GM21515 (cell line): ENCODE data around the gene QTRT2.

Experiments
- ATAC-seq: cut with Tn5 transposase; IDR thresholded peaks from one replicate; pipeline ENCODE4 v1.9.1; 2021; ENCODE audit not compliant: unreplicated experiment

QTRT2 gene

DNA sequence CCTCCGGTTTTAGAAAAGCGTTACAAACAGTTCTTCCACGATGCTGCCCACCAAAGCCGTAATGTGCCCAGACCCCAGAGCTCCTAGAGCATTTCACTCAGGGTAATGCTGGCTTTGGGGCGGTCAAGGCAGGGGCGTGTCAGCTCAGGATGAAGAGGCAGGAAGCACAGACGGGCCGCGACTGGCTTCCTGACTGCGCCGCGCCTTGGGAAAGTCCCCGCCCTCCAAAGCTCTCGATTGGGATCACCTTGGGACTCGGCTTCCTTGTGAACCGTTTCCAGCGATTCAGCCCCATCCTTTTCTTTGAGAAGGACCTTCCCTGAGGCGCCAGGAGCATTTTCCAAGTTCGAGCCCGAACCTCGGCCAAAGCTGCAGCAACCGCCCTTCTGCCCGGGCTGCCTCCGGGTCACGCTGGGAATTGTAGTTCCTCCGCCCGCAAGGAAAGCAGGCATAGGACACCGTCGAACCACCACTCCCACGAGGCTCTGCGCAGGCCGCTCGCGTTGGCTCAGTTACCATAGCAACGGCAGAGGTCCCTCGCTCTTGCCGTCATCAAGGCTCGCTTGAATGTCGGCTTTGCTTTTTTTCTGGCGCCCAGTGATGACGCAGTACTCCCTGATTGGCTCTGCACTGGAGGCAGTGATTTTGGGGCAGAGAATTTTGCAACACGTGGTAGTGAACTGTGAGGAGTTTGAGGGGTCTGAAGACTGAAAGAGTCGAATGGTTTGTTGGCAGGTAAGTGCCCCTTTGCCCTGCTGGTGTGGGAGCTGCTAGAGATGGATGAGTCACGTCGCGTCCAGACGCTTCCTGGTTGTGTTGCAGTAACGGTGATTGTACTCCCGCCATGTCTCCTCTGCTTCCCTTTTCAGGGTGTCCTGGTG is at the start of gene QTRT2, which contains the start of gene CCDC191:
QTRT2 (plus strand) TSS at position 608 of the 881 bp plus-strand sequence. CDS start 8,521 bp downstream, outside the sequence.
CCDC191 (minus strand) TSS at position 397 of the 881 bp plus-strand sequence; CDS start at position 337, 60 bp downstream.
- peak; percentile 98 for ATAC-seq

DNA sequence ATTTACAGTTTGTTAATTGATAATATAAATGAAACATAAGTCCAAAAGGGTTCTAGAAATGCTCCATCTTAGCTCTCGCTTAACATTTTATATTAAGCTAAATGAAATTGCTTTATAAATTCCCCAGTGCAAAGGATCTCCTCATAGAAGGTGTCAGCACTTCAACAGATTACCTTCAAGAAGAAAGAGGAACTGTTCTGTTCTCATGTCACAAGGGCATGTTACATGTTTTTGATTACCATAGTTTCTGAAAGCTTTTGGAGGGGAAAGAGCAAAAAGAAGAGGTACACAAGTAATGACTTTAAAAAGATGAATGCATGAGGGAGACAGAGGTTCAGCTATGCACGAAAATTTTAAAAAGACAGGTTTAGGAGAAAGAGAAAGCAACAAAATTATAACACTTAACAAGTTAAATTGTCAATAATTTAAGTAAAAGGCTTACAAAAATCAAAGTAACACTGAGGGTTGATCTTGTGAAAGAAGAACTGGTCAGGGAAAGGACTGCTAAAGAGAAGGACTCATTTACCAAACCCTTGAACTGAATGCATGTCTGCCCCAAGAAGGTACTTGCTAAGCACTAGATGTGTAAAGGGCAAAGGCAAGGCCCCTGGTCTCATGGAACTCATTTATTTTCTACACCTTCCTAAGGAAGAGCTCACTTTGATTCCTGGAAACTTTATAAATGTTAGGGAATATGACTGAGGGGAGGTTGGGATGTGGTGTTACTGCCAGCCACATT is 45.3 kb upstream of the QTRT2 start:
- ATAC-seq, result peak; percentile 74

DNA sequence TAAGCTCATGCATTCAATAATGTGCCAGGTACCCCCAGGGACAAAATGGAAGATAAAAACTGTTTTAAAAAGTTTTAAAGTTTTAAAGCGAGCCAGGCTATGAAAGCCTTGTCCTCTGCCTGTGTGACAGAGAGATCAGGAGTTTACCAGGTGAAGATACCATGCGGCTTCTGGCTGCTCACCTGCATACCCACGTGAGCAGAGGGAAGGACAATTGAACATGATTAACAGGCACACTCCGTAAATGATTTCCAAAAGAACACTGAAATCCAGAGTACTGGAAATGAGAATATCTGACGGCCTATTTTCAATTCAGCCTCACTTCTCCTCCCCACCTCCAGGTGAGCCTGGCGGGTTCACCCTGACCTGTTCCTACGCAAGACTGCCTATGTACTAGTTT is 42.3 kb upstream of the QTRT2 start:
- no peak for ATAC-seq

DNA sequence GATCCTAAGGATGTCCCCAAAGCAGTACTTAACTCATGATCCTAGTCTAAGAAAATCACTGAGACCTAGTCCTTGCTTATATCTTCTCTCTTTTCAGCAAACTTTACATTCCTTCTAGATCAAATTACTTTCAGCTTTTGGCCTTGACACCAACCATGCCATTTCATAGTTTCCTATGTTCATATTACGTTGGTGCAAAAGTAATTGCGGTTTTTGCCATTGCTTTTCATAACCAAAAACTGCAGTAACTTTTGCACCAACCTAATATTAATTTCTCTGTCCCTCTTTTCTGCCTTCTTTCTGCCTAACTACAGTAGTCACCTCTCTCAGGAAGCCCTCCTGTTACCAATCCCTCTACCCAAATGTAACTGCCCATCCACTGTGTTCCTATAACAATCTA is 37.1 kb upstream of the QTRT2 start:
- ATAC-seq, result no peak

DNA sequence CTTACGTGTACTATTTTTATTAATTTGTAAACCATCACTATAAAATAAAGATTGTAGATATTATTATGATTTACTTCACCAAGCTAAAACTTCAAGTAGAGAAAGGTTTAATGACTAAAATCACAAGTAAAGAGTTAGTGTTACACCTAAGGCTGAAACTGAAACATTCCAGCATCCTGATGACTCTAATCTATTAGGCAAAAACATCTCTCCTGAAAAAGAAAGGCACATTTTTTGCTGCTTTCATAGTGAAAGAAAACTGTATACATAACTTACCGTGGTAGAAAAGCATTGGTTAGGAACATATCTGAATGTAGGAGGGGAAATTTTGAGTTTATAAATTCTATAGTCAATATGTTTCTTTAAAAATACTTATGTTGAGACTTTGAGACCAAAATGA is 35.6 kb upstream of the QTRT2 start:
- ATAC-seq, result no peak

DNA sequence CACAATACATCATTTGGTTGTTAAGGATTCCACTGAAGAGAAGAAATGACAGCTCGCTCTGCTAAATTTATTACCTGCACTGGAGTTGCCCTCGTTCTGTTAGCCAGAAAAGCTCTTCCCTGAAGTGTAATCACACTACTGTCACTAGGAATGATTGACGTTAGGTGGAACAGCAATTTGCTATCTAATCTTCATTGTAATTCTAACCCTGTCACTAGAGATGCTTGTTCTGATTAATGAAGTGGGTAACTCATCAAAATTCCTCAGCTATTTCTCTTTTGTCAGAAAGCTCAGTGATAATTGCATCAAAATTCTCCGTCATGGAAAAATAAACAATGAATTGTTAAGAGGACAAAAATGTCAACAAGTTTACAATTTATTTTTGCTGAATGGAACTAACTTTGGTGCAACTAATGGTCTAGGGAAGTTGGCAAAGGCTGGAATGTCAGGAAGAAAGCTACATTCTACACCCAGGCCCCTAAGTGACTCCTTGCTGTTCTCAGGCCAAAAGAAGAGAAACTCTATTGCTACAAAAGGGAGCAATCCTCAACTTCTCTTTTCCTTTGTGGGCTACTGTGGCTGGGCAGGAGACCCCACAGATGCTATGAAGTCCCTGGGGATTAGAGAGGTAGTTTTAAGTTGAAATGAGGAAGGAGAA is 34.3 kb upstream of the QTRT2 start:
- no peak for ATAC-seq

DNA sequence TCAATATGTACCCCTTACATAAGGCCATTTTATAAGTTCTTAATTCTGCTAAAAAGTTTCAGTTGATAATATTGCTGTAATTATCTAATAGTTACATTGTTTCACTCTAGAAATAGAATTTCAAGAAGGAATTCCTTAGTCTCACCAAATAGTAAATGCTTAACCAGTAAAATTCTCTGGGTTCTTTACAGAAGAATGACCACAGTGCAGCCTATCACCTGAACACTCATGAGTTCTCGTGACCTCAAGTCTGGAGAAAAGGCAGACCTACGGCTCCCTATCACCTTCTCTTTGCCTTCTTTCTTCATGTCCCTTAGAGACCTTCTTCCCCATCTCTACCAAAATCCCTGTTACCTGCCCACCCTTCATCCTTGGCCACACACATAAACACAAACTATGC is 31.1 kb upstream of the QTRT2 start:
- no peak for ATAC-seq

DNA sequence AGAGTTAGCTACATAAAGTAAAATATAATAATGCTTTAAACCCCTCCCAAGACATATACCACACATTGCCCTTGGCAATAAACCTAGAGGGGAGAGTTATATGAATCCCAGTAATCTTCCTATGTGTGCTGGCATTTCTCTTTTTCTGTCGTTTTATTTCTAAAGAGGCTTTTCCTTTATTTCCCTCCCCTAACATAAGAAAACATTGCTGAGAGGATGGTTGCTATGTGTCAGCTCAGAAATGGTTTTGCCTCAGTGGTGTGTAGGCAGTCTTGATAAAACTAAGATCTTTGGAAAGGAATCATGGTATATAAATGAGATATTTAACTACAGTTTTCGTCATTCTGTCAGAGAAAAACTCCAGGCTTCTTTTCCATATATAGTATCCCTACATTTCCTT is 30.2 kb upstream of the QTRT2 start:
- ATAC-seq, result no peak

DNA sequence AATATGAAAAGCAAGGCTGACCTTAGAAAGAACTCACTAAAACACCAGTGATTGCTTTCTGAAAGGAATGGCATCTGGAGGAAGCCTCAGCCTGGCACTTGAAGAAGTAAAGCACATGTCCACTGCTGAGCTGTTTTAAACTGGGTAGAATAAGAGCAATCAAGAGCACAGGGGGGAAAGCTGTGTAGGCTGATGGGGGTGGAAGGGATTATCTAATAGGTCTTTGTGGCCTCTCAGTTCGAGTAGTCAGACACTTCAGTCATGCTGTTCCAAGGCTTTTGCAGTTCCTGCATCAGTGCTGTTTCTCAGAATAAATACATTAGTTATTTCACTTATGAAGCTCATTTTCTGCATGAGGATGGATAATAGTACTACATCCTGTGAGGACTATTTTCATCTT is 22.8 kb upstream of the QTRT2 start:
- ATAC-seq, result no peak

DNA sequence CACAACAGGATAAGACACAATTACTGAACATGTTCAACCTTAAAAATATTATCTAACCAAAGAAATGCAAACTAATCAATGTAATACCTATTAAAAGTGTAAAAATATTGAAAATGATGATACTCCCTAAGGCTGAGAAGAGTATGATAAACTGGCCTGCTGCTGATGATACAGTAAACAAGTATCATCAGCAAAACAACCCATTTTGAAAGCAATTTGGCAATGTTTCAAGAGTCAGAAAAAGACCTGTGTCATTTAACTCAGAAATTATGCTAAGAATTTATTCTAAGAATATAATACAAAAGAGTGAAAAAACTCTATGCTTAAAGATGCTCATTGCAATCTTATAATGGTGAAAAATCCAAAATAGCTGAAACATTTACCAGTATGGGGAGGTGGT is 22.3 kb upstream of the QTRT2 start:
- ATAC-seq, result no peak

DNA sequence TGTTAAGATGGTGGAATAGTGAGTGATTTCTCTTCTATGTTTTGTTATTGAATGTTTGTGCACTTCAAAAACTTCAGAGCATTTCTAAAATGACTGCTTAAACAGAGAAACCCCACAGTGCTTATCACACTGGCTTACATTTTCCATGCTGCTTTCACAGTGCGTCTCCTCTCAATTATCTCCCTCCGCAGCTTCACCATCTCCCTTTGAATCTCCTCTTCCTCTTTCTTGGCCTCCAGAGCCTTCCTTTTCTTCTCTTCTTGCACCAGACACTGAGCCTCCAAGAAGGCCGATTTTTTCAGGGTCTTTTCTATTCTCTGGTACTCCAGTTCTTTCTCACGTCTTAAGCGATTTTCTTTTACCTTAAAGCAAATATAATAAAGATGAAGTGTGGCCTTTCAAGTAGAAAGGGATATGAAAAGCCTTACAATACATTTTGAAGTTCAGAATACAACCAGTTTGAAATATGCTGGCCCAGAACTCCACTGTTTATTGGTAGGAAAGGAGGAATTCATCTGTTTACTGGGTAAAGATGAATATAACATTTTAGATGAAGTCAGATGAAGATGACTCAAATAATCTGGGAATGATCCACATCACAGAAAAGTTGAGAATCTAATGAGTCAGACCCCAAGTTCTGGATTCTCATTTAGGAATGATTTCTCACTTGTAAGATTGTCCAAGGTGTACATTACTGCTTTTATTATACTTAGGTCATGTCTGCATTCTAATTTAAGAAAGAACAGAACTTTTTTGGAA is 21.6 kb upstream of the QTRT2 start:
- no peak for ATAC-seq

DNA sequence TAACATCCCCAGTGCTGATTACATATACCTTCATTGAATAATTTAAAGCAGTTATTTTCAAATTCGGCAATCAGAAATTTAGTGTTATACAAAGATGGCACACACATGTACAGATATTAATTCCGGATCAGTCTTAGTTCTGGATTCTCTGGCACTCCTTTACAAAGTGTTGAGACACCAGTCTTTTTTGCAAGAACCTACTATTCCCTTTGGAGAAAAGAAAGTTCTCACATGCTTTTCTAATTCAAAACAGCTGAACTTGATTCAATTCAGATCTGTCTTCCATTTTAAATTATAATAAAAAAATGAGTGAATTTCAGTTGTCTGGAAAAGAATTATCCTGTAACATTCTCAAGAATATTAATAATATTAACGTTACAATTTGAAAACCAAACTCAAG is 20.6 kb upstream of the QTRT2 start:
- ATAC-seq, result no peak

DNA sequence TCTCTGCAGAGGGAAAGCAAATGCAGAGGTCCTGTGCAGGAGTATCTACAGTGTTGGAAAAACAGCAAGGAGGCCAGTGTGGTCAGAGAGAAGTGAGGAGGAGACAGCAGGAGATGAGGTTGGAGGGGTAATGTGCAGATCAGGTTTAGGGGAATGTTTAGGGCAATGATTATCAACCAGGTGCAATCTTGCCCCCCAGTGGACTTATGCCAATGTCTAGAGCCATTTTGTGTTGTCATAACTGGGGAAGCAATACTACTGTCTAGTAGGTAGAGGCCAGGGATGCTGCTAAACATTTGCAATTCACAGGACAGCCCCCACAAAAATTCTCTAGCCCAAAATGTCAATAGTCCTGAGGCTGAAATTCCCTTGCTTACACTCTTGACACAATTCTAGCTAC is 13.3 kb upstream of the QTRT2 start:
- ATAC-seq, result no peak

DNA sequence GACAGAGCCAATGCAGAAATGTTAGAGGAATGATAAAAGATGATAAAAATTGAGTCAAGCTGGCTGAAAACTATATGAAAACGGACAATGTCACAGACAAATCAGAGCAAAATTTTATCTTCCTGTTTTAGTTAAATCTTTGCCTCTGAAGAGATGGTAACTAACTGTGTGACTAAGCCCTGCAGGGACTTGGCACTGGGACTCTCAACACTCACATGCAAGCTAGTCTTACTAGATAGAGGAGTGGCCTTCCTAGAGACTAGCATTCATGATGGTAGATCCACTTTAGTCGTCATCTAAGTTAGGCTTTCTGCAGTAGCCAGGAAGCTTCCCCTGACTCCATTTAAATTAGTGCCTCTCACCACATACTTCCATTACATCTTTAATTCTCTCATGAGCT is 4.3 kb upstream of the QTRT2 start:
- no peak for ATAC-seq

DNA sequence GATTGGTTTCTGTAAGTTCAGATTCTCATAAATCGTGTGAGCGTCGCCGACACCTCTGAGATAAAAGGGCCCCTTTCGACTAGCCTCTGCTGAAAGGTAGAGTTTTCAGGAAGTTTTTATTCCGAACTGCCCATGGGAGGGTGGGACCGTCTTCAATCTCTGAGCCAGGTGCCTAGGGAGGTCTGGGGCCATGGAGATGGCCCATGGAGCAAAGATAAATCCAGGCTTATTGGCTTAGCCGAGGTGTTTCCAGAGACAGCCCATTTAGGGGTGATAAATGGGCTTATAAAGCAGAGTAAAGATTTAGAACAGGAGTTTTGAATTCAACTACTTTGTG is 442 bp downstream of the QTRT2 start:
- peak; percentile 6 for ATAC-seq

DNA sequence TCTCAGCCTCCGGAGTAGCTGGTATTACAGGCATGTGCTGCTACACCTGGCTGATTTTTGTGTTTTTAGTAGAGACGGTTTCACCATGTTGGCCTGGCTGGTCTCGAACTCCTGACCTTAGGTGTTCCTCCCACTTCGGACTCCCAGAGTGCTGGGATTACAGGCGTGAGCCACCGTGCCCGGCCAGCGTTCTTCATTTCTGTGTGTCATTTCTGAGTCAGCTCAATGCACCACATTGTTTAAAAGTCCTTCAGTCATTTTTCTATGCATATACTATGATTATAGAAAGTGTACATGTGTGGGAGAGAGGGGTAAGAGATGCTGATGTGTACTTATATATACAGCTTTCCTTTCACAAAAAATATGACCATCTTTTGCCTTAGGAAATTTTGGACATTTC is 2.1 kb downstream of the QTRT2 start:
- no peak for ATAC-seq

DNA sequence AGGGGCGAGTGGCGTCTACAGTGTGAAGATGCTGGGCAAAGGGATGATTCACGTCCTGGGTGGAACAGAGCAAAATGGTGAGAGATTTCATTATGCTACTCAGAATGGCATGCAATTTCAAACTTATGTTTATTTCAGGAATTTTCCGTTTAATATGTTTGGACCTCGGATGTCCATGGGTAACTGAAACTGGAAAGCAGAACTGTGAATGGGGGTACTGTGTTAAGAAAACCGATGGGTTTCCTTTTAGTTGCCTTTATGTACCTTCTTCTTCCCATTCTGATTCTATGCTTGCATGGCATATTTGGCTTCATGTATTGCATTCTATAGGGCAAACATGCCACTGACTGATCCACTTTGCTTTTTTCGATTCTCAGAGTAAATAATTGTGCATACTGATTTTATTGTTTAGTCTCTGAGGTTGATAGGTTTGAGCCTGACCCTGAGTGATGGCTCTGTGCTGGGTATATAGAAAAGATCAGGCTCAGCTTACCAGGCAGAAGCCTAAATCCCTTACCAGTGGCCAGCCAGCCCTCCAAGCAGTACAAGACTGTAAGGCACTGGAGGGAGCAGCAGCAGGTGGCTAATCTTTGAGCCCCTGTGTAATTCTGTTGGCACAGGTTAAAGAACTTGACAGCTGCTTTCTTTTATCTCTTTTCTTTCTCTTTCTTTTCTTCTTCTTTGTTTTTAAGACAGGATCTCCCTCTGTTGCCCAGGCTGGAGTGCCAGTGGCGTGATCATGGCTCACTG is 4.5 kb downstream of the QTRT2 start:
- ATAC-seq, result no peak

DNA sequence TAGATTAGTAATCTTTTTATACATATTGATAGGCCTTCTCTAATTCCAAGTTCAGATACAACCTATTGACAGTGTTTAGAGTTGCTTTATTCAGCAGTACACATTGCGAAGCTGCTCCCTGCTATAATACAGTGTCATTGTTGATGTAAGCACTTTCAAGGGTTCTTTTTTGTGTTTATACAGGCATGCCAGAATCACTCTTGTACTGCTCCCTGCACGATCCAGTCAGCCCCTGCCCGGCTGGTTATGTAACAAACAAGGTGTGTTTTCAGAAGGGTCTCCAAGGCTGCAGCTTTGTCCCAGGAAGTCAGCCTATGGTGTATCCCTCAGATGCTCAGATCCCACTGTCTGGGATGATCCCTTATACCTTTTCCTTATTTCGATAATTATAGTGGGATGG is 11.3 kb downstream of the QTRT2 start:
- no peak for ATAC-seq

DNA sequence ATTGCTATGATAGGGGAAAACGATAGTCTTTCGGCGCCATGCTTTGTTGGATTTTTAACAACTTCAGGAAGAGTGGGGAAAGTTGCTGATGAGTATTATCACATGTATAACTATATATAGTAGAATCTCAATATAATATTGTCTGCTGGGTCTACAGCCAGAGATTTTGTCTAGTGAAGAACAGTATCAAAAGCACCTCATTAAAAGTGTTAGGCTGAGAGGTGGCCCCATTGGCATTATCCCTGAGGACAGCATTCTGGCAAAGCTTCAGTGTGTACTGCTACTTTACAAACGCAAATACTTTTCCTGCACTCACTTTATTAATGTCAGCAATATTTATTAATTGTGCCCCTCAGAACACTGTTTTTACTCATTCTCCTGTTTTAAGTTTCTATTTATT is 11.8 kb downstream of the QTRT2 start:
- no peak for ATAC-seq

DNA sequence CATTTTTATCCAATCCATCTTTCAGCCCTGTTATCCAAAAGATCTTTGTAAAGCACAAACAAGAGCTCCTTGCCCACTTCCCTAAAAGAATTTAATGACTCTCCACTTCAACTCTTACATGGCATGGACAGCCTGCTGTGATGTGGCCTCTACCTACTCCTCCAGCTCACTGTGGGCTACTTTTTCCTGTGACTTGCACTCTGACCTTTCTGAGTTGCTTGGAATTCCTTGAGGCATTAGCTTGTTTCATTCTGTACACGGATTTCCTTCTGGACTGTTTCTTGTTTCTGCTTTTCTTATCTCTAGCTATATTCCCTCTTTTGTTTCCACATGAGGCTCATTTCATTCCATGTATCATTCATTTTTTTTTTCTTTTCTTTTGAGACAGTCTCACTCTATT is 15.2 kb downstream of the QTRT2 start:
- no peak for ATAC-seq
